Stimulated activated CD4-positive, alpha-beta T cell treated with anti-CD3 and anti-CD28 coated beads, TNF-alpha, amount 100 ng/mL, for 48 hours (primary cell): ENCODE measurements around the gene MYADML2.

Experiments used
- DNase-seq, 3 donors: peaks; one replicate each; pipeline ENCODE4 v3.0.0-alpha.2; 2020; ENCODE audit warnings: low read depth in 3 of 3

MYADML2 gene

GRCh38 chr17:81912441-81913309, 34.4 kb downstream of the MYADML2 start:
- DNase-seq = no peak

GRCh38 chr17:81911969-81912368, 35.1 kb downstream of the MYADML2 start:
- no peak for DNase-seq

DNA sequence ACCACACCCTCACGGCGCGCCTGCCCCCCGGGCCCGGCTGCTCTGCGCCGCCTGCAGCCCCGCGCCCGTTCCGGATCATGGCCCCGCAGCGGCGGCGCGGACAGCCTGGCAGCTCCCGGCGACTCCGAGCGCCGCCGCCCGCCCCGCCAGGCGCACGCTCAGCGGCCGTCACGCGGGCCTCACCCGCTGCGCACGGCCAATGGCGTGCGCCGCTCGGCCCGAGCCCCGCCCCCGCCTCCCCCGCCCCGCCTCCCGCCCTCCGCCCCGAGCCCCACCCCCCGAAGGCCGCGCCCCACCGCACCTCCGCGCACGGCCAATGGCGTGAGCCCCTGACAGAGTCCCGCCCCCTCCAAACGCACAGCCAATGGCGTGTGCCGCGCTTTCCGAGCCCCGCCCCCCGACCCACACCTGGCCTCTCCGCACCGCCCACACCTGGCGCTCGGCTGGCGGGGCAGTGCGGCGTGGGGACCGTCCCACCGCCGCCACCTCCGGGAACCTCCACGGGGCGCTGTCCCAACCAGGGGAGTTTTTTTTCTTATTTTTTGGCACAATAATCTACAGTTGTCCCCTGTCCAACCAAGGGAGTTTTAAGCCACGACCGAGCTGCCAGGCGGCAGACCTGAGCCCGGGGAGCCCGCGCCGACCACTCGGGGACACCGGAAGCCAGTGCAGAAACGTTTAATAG, 35.6 kb downstream of the MYADML2 start, which contains the start of gene PCYT2:
PCYT2 (minus strand) TSS at position 123 of the 685 bp plus-strand sequence; CDS start at position 79, 44 bp downstream.
- DNase-seq = peak; percentile 87 to 95 (median 89)

- DNase-seq = no peak
Observed at GRCh38 chr17:81910840-81911276, 36.2 kb downstream of the MYADML2 start.

DNA sequence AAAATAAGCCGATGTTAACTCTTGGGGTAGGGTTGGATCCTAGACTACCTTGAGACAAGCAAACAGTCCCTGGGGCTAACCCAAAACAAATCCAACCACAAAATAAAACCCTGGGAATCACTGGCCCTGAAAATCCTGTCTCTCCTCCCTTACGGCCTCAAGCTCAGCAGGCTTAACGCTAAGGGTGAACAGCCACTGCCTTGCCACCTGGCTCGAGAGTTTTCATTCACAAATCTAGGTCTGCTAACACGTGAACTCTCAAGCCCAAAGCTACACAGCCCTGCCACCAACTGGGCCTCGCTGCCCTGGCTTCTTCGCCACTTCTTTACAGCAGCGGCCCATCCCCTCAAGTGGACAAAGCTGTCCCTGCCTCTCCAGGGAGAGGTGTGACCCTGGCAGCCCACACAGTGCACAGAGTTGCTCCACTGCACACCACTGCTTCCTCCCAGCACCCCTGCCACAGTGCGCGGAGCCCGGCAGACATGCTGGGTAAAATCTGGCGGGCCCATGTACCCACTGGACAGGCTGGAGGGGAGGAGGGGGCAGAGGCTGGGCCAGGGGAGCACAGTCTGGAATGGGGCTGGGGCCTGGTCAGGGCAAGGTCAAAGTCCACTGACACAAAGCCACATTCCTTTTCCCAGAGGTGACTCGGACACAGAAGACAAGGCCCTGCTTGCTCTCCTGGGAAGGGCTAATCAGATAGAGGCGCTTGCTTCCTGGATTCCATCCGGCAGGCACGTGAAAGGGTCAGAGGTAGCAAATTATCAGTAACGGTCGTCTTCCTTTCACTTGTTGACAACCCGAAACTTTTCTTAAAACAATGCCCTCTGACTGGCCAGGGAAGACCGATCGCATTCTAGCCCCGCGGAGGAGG, 36.8 kb downstream of the MYADML2 start:
- DNase-seq = no peak

DNA sequence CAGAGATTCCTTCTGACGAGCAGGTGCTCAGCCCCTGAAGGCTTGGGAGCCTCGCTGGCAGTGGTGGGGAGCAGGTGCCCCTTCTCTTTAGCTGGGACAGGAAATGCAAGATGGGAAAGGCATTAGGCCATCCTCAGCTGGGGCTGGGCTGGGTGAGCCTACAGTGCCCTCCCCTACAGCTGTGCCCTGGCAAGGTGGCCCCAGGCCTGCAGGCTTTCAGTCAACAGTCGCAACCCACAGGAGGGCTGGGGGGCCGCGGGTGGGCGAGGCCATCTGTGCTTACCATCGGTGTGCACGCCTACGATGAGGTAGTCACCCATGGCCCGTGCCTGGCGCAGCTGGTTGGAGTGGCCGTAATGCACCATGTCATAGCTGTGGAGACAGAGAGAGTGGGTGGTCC, 37.8 kb downstream of the MYADML2 start:
- no peak for DNase-seq

- DNase-seq = no peak
Observed at GRCh38 chr17:81908793-81909192, 38.2 kb downstream of the MYADML2 start.

DNA sequence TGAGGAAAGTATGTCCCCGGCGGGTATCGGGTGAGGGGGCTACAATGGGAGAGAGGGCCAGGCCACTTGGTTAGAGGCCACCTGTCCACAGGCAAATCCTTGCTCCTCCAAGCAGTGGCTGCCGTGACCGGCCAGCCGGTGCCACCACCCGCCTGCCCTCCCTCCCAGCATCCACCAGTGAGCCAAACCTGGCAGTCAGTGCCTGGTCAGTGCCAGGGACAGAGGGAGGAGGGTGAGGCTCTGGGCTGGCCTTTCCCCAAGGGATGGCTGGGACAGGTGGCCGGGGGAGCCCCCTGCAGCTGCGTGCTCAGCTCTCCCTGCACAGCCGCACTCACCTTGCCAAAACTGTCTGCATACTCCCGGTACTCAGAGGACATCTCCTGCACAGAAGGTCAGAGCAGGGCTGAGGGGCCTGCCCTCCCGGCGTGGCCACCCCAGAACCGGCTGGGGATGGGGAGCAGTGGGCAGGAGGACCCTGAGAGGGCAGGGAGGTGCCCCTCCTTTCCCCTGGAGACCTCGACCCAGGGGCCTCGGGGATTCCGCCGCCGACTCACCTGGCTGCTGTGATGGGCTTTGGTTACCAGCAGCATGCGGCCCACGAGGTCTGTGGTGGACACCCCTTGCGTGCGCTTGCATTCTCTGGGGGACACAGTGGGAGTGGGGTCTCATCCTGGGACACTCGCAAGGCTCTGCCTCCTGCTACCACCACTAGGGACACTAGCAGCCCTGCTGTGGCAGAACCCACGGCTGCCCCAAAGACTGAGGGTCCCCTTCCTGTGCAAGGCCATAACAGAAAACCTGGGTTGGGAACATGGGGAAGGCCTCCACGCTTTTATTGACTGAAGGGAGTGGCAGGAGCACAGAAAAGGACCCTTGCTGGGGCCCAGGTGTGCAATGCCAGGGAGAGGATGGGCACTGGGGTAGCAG, 39.6 kb downstream of the MYADML2 start:
- DNase-seq = no peak

- DNase-seq = no peak
Observed at GRCh38 chr17:81906476-81907218, 40.4 kb downstream of the MYADML2 start.

- no peak for DNase-seq
Observed at GRCh38 chr17:81905993-81906392, 41.0 kb downstream of the MYADML2 start.

DNA sequence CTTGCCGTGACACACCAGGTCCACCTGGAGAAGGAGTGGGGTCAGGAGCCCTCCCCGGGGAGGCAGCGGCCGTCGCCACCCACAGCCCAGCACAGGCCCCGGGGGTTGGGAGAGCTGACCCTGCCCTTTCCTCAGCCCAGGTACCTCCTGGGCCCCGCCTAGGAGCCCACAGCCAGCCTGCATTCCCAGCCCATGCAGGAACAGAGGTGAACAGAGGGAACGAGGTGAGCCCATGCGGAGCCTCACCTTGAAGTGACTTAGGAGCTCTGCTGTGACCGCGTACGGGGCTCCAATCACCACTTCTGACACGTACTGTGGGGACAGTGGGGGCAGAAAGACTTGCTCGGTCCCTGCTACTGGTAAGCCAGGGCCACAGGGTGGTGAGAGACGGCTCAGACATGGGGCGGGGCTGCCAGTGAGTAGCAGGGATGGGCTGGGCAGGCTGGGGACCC, 41.6 kb downstream of the MYADML2 start:
- DNase-seq = no peak

DNA sequence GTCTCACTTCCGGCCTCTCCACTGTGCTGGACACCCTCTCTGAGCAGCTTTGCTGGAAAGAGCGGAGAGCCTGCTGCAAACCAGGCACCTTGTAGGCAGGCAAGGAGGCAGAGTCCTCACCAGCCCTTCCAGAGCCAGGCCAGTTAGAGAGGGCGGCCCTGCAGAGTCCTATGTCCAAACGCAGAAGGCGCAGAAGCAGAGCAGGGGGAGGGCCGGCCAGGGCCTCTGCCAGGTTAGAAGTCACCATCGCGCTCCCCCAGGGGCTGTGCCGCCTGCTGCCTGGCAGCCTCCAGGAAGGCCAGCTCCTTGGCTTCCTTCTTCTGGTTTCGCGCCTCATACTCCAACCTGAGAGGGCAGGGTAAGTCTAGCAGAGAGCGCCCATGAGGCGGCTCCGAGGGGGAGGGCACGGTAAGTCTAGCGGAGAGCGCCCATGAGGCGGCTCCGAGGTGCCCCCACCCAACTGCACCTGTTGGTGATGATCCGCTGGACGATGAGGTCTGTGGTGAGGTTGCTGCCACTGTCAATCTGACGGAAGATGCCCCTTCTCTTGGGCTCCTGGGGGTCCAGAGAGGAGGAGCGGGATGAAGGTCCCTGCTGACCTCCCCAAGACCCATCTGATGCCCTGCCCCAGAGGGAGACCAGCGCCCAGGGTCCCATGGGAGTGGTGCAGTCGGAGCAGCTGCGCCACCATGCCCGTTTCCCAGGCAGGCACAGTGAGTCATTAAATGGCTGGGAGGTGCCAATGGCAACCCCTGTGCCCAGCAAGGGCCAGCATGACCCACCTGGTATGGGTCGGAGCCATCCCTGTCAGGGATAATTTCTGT, 42.2 kb downstream of the MYADML2 start:
- no peak for DNase-seq

DNA sequence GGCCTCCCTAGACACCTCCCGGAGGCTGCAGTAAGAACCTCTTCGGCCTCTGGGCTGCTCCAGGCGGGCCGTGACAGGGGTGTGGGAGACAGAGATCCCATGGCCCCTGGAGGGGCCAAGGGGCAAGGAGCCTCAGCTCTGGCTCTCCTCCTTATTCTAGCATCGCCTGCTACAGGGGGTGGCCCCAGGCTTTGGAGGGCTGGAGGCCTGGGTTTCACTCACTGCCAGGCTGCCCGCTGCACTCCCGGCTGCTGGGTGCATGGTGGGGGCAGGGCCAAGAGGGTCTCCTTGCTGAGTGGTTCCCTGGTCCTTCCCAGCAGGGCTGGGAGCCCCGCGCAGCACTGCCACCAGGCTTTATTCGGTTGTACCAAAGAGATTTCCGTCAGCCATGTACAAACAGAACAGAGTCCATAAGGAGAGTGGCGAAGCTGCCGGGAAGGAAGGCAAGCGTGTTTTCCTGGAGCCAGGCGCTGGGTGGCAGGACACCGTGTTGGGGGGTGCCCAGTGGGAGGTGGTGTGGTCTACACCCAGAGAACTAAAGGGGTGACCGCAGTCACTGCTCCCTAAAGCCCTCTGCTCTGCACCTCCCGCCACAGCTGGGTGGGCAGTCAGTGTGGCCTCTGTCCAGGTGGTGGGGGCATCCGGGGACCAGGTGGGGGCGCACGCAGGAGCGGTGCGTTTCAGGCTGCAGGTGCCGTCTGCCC, 43.0 kb downstream of the MYADML2 start:
- no peak for DNase-seq

GRCh38 chr17:81903415-81903831, 43.6 kb downstream of the MYADML2 start:
- DNase-seq = no peak

GRCh38 chr17:81902653-81903414, 44.2 kb downstream of the MYADML2 start:
- DNase-seq = no peak

GRCh38 chr17:81902023-81902652, 44.9 kb downstream of the MYADML2 start, which contains the start of gene NPB:
TSS of gene NPB (plus strand) at chr17:81902238. CDS start at chr17:81902278, 40 bp downstream.
- no peak for DNase-seq
